Measurements from ENCODE around the gene OR52E5.

Gene OR52E5

GRCh38 chr11:5937868-5938602 is 45.0 kb downstream of the OR52E5 start:
- no peak for DNase-seq

GRCh38 chr11:5938603-5938965 is 45.6 kb downstream of the OR52E5 start:
- DNase-seq: no peak

GRCh38 chr11:5940748-5941147 is 47.7 kb downstream of the OR52E5 start:
- no peak for DNase-seq

DNA sequence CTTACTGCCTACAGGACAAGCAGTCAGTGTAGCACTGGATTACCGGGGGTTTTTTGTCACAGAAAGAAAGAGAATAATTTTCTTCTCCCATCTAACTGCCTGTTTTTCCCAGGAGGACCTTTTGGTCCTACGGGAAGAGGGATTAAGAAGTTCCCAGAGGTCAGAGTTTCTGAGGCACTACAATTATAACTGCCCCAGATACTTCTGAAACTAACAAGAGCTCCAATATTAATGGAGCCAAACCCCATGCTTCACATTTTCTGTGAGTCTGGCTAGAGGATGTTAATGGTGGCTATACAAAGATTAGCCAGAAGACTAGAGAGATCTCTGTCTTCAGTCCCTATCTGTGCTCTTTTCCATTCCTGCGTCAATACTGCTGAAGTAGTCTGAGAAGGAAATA is 48.9 kb downstream of the OR52E5 start, which contains the start of gene OR56A3:
Gene OR56A3, plus strand, starts transcription at position 301 of the 400 bp plus-strand sequence. CDS start 5,096 bp downstream, outside the sequence.
- DNase-seq: no peak
